ENCODE results near the gene ITPR1.

ITPR1 gene

DNA sequence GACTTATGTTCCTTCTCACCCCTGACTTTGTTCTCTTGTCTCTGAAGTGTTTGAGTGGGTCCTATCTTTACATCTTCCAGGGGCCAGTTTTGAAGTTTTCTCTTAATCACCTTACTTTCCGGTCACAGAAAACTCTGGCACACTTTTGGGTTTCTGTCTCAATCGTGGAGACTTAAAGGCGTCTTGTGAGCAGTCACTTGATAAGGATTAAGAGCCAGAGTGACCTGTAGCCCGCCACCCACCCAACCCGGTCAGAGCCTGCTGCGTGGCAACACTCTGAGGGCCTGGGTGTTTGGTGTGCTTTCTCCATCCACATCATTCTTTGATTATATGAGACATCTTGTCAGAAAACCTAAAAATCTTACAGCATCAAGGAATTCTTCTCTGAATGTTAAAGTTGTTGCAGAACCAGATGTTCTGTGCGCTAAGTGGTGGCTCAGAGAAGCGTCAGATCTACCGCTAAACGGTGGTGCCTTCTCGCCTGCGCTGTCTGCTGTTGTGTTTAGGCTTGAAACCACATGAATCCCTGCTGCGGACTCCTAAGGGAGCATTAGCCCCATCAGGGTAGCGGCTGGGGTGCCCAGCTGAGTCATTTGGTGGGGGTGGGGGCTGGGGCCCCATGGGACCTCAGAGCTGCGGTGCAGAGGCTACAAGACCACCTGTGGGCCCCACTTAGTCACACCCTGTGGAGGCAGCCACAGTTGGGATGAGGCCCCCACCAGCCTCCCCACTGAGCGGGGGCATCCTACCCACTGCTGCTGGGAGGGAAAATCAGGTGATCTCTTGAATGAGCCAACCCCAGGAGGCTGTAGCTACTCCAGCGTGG, 327.4 kb downstream of the ITPR1 start:
- no peak for DNase-seq

DNA sequence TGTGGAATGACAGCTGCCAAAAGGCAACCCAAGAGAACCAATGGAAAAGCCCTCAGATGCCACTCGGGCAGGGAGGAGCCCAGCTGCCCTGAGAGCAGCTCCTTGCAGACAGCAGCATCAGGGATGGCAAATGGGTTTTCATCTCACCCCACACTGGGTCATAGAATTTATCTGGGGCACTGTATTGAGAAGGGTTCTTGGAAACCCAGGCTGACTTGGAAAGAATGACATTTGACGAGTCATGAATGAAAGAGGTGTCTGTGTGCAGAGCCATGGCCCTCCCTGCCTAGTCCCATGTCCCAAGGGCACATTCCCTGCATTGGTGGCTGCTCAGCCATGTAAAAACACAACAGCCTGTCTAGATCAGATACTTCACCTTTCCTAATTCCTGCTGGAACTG, 328.2 kb downstream of the ITPR1 start:
- no peak for DNase-seq

DNA sequence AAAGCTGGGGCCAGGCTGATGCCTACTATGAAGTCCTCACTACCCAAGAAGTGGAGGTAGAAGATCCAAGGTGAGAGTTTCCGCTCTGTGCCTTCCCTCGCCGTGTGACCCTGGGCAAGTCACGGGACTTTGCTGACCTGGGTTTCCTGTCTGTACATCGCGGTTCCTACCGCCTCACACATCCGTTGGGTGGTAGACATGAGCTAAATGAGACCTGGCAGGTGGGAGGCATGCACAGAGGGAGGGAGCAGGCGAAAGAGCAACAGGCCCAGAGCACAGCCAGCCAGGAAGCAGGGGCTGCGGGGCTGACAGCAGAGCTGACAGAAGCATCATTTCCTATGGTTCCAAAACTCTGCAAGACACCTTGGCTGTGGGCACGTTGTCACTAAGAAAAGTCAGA, 328.8 kb downstream of the ITPR1 start:
- DNase-seq = no peak

DNA sequence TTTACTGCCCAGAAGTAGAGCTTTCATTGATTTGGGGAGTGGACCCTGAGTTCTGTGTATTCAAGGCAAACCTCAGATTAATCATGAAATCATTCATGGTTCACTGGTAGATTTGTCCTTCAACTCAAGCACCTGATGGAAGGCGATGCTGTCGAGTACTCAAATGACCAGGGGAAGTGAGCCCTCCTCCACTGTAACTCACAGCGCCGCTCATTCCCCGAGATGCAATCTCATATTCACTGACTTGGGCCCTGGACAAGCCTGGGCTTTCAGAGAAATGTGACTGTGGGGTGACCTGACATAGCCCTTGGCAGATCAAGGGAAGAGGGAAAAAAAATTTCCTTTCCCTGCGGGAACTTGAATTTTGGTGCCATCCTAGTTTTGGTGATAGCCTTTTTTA, 329.4 kb downstream of the ITPR1 start:
- DNase-seq = no peak

DNA sequence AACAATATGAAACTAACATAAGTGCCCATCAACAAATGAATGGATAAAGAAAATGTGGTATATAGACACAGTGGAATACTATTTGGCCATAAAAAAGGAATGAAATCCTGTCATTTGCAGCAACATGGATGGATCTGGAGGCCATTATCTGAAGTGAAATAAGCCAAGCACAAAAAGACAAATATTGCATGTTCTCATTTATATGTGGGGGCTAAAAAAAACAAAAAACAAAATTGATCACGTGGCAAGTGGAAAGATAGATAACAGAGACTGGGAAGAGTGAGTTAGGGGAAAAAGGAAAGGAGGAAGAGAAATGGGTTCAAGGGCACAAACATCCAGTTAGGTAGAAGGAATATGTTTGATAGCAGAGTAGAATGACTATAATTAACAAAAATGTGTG, 330.2 kb downstream of the ITPR1 start:
- no peak for DNase-seq

DNA sequence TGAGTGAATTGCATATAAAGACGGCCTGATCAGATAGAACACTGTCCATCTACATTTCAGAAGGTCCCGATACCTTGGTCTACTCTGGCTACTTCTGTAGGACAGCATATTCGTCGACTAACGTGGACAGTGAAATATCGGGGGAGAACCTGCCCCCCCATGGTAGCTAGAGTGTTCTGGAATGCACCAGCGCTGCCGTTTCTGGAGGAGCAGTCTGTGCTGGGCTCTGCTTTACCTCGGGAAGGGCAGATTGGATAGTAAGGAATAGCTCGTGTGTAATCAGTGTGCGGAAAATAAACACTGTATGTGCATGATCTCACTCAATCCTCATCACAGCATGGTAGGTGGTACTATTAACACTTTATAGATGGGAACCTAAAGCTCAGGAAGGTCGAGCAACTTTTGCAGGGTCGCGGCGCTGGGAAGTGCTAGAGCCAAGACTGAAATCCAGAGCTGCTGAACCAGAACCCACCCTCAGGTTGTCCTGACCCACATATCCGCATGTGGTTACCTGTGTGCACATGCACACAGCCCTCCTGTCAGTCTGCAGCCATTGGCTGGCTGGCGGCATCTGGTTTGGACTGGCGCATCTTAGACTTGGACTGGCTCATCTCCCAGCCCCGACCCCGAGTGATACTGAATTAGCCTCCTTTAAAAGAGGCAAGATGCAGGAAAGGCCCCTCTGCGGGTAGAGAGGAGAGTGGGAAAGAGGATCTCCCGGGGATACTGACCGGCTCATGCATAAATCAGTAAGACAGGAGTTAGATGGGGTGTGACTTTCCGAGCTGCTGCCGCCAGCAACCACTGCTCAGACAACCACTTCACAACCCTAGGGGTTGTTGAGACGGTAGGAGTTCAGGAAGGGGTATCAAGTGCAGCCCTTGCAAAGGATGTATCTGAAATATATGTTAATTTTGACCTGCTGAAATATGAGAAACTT, 331.1 kb downstream of the ITPR1 start:
- no peak for DNase-seq

DNA sequence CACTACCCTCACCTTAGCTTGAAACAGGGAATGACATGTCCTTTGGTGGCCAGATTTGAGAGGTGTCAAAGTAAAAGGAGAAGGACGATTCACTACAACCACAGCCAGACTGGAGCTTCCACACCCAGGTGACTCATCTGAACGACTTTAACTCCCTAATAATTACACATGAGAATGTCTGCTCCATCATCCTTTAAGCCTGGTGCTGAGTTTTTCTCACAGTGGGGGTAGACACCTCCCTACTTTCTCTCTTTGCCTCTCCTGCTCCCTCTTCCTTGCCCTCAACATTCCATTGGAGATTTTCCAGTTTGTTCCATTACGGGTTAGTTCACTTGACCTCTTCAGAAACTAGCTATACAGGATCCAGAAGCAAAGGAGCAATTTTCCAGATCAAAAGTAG, 331.8 kb downstream of the ITPR1 start:
- peak; percentile 90 for DNase-seq

DNA sequence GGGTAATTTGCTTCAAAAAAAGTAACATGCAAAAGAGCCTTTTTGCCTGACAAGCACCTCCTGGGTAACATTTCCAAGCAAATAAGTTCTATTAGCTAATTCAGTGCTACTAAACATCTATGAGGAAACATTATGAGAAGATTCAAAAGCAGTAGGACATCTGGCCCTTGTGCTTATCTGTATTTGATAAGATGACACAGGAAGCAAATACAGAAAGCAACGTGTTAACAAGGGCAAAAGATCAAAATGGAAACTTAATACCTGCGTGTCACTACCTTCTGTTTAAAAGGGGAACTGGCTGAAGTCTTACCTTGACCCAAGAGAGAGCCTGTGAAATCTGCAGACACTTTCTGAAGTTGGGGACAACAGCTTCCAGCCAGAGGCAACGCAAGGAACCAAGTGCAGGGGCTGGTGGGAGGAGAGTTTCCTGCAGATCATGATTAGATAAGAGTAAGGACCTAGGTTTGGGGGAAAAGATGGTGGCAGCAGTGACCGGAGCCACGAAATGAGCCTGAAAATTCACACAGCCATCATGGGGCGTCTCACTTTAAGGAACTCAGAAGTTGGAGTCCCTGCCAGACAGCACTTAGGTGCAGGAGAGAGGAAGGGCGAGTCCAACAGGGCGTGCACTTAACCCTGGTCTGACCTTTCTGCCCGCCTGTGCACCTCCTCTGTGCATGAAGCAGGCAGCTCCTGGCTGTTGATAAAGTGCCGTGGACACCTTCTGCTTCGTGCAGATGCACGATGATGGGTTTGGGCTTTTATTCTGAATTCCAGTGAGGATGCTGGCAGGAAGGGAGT, 332.5 kb downstream of the ITPR1 start:
- DNase-seq = peak; percentile 22

DNA sequence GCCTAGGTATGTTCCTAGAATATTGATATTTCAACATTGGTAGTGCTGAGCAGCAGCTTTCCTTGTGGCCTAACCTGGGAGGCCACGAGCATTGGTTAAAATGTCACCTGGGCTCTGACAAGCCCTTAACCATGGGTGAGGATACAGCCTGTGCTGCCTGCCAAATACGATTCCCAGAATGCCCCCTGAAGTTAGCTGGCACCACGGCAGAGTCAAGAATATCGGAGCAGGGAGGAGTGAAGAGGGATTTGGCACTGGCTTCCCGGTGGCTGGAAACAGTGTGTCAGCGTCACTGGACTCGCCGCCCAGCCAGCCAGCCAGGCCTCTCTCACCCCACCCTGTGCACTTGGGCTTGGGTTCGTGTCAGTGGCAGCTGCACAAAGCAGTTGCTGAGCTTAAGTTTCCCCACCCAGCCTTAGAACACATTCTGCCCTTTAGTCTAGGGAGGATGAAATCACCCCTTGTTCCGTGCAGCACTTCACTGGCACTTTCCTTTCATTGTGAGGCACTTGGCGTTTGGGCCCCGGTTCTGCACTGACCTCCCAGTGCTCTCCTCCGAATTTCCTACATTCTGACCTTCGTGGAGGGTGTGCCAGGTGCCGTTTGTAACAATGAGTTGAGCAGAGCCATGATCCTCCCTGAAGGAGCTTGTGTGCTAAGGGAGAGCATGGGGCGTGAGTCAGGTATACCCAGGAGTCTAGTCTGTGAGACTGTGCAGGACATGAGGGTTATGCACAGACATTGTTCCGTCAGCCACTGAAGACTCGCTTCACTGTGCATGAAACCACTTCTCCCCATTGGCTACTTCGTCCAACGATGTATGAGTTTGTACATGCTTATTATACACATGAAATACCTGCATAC, 333.3 kb downstream of the ITPR1 start:
- DNase-seq = no peak

DNA sequence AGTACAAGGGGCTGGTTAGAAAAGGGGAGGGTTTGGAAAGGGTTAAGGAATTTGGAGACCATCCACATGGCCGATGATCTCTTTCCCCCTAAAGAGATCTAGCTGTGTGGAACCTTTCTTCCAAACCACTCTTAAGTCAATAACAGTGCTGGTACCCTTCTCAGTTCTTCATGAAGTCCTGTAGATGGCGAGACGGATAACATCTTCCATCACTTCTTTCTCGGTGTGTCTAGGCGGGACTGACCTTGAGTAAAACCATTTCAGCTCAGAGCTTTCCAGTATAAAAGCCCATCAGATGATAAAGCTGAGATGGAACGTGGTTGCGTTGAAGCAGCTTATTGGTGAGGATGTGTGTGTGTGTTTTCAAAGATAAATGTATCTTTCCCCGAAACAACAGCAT, 334.6 kb downstream of the ITPR1 start:
- DNase-seq = no peak

DNA sequence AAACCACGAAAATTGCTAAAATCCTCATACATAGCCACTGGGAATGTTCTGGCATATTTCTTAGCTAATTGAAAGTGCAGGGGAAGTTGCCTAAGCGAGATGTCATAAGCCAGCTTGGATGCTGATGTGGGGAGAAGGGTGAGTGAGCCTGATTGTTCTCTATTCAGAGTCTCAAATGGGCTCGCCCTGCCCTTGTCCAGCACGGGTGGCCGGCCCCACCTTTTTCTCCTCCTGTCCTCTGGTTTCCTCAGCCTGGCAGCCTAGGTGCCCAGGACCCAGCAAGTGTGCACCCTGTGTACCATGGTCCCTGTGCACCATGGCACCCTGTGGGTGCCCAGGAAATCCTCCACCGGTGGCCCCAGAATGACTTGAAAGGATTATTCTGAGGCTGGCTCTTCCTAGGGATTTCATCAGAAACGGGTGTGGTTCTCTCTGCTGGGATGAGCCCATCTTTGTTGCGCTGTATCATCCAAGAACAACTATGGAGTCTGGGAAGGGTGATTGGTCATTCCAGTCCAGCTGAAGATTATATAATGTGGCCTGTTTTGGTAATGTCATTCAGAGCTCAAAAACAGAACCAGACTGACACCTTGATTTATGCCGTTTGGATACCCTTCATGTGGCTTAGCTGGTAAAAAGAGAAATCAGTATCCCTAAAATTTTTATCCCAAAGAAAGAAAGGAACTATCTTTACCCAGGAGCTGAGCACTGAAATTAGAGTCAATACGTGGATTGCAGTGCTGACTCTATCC, 335.3 kb downstream of the ITPR1 start:
- peak; percentile 9 for DNase-seq

DNA sequence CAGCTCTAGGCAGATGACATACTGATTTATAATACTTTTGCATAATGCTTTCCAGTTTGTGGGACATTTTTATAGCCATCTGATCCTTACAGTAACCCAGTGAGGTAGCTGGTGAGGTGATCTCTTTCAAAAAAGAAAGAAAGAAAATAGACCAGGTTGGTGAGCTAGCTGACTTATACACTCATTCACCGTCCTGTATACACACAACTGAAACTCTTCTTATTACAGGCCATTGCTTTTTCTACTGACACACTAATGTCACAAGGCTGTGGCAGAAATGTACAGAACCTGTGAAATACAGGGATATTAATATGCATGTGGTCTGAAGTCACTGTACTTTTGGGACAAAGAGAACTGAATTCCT, 335.9 kb downstream of the ITPR1 start:
- no peak for DNase-seq

DNA sequence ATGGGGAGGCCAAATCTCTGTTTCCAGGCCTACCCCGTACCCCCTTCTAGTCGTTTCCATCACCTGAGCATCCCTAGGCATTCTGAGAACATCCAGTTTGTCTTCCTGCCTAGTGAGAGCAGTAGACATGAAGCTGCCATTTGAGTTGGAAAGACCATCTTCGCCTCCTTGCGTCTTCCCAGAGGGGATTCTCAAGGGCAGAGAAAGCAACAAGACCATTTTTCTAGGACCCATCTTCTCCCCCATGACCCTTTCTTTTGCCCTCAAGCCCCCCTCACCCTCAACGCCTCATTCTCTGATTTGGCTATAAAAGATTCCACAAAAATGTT, 337.4 kb downstream of the ITPR1 start:
- DNase-seq = no peak

DNA sequence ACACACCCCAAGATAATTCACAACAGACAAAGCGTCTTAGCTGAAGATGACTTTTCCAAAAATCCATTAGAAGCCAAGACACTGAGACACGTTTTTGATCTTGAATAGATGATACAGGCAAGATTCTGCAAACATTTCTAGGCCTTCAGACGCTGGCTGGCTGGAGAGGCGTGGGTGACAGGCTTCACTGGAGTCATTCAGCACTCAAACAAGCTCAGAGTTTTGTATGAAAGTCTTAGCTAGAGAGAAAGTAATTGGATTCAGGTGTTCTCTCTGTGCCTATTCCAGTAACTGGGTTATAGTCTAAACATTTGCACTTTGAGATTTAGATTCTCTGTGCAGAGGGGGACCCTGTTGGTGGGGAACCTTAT, 338.4 kb downstream of the ITPR1 start:
- no peak for DNase-seq

DNA sequence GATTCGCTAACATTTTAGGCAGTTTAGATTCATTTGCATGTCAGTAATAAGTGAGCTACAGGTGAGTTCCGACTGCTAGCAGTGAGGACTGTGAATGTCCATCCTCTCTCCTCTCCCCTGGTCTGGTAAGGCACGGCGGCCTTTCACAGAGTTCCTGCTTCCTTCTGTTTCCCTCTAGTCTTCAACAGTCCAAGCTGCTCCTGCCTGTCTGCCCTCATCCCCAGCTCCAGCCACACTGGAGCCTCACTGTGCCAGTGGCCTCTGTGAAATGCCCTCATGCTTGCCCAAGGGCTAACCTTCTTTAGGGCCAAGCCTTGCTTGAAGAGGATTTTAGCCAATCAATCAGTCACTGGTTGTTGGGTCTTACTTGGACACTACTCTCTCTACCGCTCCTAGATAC, 340.3 kb downstream of the ITPR1 start:
- DNase-seq = no peak

DNA sequence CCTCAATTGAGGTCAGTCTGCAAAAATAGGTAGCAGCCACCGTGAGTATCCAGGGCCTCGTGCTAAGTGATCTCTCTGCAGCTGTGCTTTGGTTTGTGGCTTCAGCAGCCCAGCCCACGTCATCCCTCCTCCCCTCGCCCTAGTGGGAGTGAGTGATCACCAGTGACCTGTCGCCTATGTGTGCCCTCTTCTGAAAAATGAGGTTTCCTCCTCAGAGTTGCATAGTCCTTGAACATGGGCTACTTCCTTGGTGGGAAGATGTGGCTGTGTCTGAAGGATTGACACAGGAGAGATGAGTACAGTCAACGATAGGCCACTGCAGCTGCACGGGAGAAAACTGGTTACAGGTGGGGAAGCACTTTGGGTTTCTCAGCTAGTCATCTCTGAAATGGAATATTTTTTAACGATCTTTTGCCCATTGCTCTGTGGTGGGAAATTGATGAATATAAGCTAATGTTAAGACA, 341.3 kb downstream of the ITPR1 start:
- DNase-seq = no peak

DNA sequence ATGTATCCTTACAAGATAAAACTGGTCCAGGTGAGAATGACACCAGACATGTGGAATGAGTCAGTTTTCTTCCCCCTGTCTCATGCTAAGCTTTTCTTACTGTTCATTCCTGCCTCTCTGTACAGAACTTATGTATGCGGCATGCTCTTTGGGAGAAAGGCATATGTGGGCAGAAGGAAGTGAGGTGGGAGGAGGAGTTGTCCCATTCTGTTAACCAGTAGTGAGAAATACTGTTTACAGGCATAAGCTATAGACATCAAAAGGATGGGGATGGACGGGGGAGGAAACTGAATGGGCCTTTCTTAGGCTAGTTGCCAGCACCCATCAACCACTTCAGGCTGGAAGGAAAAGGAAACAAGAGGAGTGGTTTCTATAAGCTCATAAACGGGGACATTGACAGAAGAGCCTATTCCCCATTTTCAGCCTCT, 342.5 kb downstream of the ITPR1 start:
- DNase-seq = no peak

DNA sequence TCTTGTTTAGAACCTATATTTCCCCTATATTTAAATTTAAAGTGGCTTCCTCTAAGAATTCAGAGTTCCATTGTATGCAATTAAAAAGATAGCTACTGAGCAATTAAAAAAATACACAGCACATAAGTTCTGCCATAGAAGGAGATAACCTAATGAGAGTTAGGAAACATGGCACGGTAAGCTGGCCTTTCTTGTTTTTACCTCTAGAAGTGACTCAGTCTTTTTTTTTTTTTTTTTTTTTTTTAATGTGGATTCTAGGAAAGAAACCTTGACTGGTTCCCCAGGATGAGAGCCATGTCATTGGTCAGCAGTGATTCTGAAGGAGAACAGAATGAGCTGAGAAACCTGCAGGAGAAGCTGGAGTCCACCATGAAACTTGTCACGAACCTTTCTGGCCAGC, 343.4 kb downstream of the ITPR1 start:
- no peak for DNase-seq

DNA sequence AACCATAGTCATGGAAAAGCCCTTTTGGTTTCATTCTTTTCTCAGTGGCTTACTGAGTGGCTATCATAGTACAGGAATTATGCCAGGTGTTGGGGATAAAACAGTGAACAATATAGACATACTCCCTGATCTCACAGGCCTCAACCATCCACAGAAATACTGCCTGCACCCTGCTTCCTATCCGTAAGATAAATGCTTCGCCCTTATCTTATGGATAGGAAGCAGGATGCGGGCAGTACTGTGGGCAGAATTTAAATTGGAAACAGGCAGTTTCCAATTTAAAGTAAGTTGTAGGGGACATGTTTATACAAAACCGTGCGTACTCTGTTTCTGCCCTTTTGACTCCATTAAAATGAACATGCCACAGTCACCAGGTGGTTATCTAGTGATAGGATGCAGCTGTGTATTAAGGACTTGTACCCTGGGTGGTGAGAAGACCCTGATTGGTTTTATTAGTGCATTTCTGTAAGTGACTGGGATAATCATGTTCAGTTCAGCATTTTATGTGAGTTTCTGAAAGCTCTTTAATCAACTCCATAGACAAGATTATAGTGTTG, 344.3 kb downstream of the ITPR1 start:
- DNase-seq = no peak

DNA sequence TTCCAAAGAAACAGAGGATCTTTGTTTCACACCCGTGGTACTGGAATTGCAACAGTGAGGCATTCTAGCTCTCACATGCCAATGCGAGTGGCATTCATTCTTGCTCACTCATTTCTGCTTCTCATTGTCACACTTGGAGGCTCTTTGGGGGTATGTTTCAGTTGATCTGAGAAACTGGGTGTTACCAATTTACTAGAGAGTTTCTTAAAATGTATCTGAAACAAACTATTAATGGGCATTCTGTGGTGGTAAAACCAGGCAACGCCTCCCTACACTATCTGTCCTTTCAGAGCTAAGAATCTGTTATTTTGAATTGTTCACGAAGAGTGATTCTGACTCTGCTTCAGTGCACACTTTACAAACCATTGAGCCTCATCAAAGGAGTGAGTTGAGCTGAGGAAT, 345.5 kb downstream of the ITPR1 start:
- DNase-seq = no peak

DNA sequence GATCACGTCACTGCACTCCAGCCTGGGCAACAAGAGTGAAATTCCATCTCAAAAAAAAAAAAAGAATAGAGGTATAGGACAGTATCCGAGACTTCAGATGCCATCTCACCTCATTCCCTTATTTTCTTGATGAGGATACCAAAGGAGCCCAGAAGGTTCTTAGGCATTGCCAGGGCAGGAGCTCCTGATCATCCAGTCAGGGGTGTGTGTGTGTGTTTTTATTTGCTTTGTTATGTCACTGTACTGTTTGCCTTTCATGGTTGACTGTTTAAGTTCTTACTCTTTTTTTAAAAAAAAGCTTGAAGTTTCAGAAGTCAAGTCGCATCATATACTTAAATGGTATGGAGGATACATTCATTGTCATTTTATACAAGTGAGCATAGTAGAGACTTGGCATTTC, 346.1 kb downstream of the ITPR1 start:
- no peak for DNase-seq

Measured in NCI-H226 (cell line).